Fibroblast of villous mesenchyme (primary cell): ENCODE measurements around the gene PGRMC2. TPM values are rescaled to one million over a fixed set of nuclear protein-coding genes. Genes with fewer than 3 reads are reported as not detected.
"Not testable (repeated sequence)": the region's sequence is repeated elsewhere in the genome, so short reads cannot be mapped to it uniquely, and the experiment has no call there.

Experiments used
- DNase-seq: peaks from one replicate; pipeline ENCODE4 v3.0.0-alpha.2; 2010; ENCODE audit warnings: low read depth
- H3K4me3 ChIP-seq: 2 replicates; pipeline ENCODE4 v1.5.1; 2011; ENCODE audit warnings: low read depth, mild to moderate bottlenecking, low read length
- CTCF ChIP-seq: IDR thresholded peaks from 2 replicates; pipeline ENCODE4 v1.5.1; 2012; ENCODE audit warnings: low read depth, mild to moderate bottlenecking, low read length; ENCODE audit not compliant: insufficient read depth
- total RNA-seq: library from RNA; depleted of rRNA; stranded (reverse); fragments of >200 nt; gene quantifications from 2 replicates; pipeline ENCODE4 v1.2.3, GENCODE V29; 2012

The PGRMC2 gene
- total RNA-seq, 1 donor, result 60.5 TPM

DNA sequence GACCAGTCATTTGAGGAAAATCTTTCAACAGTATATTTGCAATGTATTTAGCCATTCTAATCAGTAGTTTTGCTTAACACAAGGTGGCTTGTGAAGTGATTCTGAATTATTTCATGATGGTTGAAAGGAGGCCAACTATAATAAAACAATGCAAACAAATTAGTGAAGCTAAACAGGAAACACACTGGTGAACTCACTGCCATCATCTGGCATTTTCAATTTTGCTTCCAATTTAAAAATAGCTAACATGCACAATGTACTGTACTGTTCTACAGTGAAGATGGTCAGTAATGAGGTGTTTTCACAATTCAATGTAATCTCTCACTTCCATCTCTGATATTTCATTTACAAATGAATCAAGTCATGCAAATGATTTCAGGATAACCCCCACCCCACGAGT lies 31.1 kb downstream of the PGRMC2 start:
- H3K4me3 ChIP-seq, result no peak overlapping the region
- DNase-seq, result no peak
- no peak for TF ChIP-seq CTCF

DNA sequence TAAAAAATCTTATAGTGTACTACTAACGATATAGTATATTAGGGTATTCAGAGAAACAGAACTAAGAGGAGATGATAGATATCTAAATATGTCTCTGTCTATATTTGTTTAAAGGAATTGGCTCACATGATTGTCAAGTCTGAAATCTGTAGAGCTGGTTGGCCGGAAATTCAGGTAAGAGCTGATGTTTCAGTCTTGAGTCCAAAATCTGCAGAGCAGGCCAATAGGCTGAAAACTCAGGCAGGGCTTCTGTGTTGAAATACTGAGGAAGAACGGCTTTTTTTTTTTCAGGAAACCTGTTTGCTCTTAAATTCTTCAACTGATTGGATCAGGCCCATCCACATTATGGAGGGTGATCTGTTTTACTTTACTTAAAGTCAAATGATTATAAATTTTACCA lies 31.7 kb downstream of the PGRMC2 start:
- no peak overlapping the region for H3K4me3 ChIP-seq
- DNase-seq, result no peak
- TF ChIP-seq CTCF, result no peak

GRCh38 chr4:128249787-128250668 lies 37.6 kb downstream of the PGRMC2 start:
- no peak overlapping the region for H3K4me3 ChIP-seq
- no peak for DNase-seq
- TF ChIP-seq CTCF, result no peak

DNA sequence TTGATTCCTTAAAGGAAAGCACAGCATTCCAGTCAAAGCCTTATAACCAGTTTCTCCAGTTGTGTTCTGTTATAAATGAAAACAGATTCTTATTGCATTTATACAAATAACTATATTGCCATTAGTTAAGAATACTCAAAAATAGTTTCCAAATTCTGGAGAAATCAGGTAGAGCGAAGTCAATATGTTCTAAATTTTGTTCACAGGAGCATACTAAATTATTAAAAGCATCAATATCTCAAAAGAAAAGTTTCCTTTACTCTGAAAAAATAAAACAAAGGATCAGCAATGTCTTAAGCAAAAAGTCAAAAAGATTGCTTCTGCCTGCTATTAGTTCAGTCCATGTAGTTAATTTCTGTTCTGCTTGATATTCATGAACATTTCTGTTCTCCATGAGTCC lies 39.7 kb downstream of the PGRMC2 start:
- no peak for TF ChIP-seq CTCF
- no peak for DNase-seq
- H3K4me3 ChIP-seq, result no peak overlapping the region

GRCh38 chr4:128245391-128245790 lies 42.2 kb downstream of the PGRMC2 start:
- H3K4me3 ChIP-seq, DNase-seq: not testable (repeated sequence)

GRCh38 chr4:128244379-128244778 lies 43.2 kb downstream of the PGRMC2 start:
- DNase-seq, result no peak
- TF ChIP-seq CTCF, result no peak
- H3K4me3 ChIP-seq, result no peak overlapping the region

DNA sequence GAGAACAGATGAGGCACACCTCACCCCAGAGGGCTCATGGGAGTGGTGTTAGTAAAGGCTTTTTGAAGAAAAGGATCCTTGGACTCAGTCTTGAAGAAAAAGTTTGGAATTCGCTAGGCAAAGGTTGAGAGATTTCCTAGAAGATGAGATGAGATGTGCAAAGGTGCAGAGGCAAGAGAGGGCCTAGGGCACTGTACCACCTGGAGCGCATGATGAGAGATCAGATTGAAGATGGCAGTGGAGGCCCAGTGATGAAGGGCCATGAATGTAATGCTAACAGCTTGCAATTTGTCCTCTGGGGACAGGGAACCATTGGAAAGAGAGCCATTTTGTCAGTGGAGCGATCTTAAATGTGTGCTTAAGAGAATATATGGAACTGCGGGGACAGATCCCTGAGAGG lies 45.0 kb downstream of the PGRMC2 start:
- no peak for DNase-seq
- TF ChIP-seq CTCF, result no peak

More for the DNA sequence above, 45.0 kb downstream of the PGRMC2 start:
- H3K4me3 ChIP-seq, result no peak overlapping the region
